ENCODE results near the gene DGKB. TPM values are rescaled to one million over a fixed set of nuclear protein-coding genes. Genes with fewer than 3 reads are reported as not detected.
"Not testable (repeated sequence)": the region's sequence is repeated elsewhere in the genome, so short reads cannot be mapped to it uniquely, and the experiment has no call there.

DGKB gene
- total RNA-seq, 5 donors from 2014 or later (not counting 1 experiment from before 2014, with no cell fraction given): not detected

DNA sequence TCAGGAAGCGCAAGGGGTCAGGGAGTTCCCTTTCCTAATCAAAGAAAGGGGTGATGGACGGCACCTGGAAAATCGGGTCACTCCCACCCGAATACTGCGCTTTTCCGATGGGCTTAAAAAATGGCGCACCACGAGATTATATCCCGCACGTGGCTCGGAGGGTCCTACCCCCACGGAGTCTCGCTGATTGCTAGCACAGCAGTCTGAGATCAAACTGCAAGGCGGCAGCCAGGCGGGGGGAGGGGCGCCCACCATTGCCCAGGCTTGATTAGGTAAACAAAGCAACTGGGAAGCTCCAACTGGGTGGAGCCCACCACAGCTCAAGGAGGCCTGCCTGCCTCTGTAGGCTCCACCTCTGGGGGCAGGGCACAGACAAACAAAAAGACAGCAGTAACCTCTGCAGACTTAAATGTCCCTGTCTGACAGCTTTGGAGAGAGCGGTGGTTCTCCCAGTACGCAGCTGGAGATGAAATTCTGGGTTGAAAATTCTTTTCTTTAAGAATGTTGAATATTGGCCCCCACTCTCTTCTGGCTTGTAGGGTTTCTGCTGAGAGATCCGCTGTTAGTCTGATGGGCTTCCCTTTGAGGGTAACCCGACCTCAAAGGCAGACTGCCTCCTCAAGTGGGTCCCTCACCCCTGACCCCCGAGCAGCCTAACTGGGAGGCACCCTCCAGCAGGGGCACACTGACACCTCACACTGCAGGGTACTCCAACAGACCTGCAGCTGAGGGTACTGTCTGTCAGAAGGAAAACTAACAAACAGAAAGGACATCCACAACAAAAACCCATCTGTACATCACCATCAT lies 623.3 kb downstream of the DGKB start:
- H3K27ac Mint-ChIP-seq, POLR2A ChIA-PET: not testable (repeated sequence)

DNA sequence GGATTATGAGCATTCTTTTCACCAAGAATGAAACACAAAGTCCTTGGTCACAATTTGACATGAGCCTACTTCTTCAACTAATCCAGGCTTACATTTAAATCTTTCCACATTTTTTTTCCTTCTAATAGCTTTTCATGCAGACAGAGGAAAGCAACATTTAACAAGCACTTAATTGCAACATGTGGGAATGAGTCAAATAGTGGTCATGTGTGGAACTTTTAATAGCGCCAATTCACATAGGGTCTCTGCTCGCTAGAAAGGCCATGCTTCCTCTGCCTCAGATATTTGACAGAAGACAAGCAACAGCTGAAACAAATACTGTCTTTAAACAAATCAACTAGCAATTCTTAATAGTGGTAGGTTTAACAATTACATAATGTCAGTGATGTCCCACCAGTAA lies 627.2 kb downstream of the DGKB start:
- no peak for ATAC-seq (replicated peaks in 1 of 4)
- POLR2A ChIA-PET: no interaction called here
- WGBS (ENCODE audit: insufficient coverage): no CpG with 5 or more reads among the region's 2 CpGs
- Histone ChIP-seq H3K4me1 (ENCODE audit: control insufficient read depth in 1 of 2, extremely low read depth in 1 of 2, insufficient read depth in 2 of 2, low read length in 2 of 2) (no peaks in the 10 kb centered on the region), H3K4me3 (ENCODE audit: control insufficient read depth in 1 of 2, extremely low read depth in 1 of 2, low read length in 1 of 2) (no peak overlapping the region), H3K9me3 (no peaks in the 10 kb centered on the region), H3K36me3 (ENCODE audit: control insufficient read depth in 2 of 2, extremely low read depth in 1 of 2, insufficient read depth in 1 of 2, low read length in 1 of 2) (no peaks in the 10 kb centered on the region), H3K27me3 (replicated peaks in 1 of 2; ENCODE audit: control insufficient read depth in 2 of 2, extremely low read depth in 1 of 2, insufficient read depth in 2 of 2, low read length in 1 of 2) (no peaks in the 10 kb centered on the region), H3K27ac (ENCODE audit: low read length) (no peak overlapping the region)
- Mint-ChIP-seq H3K27ac (no peak overlapping the region), H3K27me3 (peaks cover 0 to 12% of the 10 kb centered on the region in 2 donors), H3K4me1 (no peaks in the 10 kb centered on the region), H3K36me3 (no peaks in the 10 kb centered on the region), H3K4me3 (no peak overlapping the region), H3K9me3 (peaks cover 0 to 6% (median 0%) of the 10 kb centered on the region in 3 donors)
- CTCF ChIA-PET: no interaction called here
- no peak for DNase-seq

More for the DNA sequence above, 623.3 kb downstream of the DGKB start:
- ATAC-seq (replicated peaks in 1 of 4); H3K36me3 Mint-ChIP-seq; H3K27ac ChIP-seq (ENCODE audit: low read length); DNase-seq; H3K4me3 ChIP-seq (ENCODE audit: control insufficient read depth in 1 of 2, extremely low read depth in 1 of 2, low read length in 1 of 2); H3K4me1 Mint-ChIP-seq; CTCF ChIA-PET; H3K4me3 Mint-ChIP-seq; H3K36me3 ChIP-seq (ENCODE audit: control insufficient read depth in 2 of 2, extremely low read depth in 1 of 2, insufficient read depth in 1 of 2, low read length in 1 of 2); H3K9me3 Mint-ChIP-seq; H3K27me3 ChIP-seq (replicated peaks in 1 of 2; ENCODE audit: control insufficient read depth in 2 of 2, extremely low read depth in 1 of 2, insufficient read depth in 2 of 2, low read length in 1 of 2); H3K9me3 ChIP-seq; H3K4me1 ChIP-seq (ENCODE audit: control insufficient read depth in 1 of 2, extremely low read depth in 1 of 2, insufficient read depth in 2 of 2, low read length in 2 of 2): not testable (repeated sequence)
- H3K27me3 Mint-ChIP-seq: peaks cover 0 to 12% of the 10 kb centered on the region in 2 donors
- 62% methylated on average over 9 of the region's 21 CpGs for WGBS (ENCODE audit: insufficient coverage)

DNA sequence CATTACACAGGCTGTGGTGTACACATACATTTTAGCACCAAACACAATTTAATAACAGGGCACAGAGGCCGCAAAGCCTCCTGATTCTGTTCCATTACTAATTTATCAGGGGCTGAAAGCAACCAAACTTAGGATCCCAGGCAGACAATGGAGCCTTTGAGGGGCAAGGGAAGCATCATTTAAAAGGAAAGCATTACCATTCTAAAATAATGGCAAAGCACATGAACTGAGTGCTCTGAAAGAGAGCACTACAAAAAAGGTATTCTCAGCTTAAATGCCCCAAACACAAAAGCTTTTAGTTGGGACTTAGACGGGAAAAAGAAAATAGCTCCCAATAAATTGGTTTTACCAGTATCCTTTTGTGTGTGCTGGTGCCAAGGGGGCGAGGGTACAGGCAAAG lies 631.1 kb downstream of the DGKB start:
- Mint-ChIP-seq H3K27me3 (no peaks in the 10 kb centered on the region), H3K4me1 (no peaks in the 10 kb centered on the region), H3K36me3 (no peaks in the 10 kb centered on the region), H3K27ac (no peak overlapping the region), H3K9me3 (no peaks in the 10 kb centered on the region), H3K4me3 (no peak overlapping the region)
- no peaks in the 10 kb centered on the region for H3K27me3 ChIP-seq (replicated peaks in 1 of 2; ENCODE audit: control insufficient read depth in 2 of 2, extremely low read depth in 1 of 2, insufficient read depth in 2 of 2, low read length in 1 of 2)
- no peaks in the 10 kb centered on the region for H3K9me3 ChIP-seq
- no peaks in the 10 kb centered on the region for H3K4me1 ChIP-seq (ENCODE audit: control insufficient read depth in 1 of 2, extremely low read depth in 1 of 2, insufficient read depth in 2 of 2, low read length in 2 of 2)
- DNase-seq: no peak
- H3K36me3 ChIP-seq (ENCODE audit: control insufficient read depth in 2 of 2, extremely low read depth in 1 of 2, insufficient read depth in 1 of 2, low read length in 1 of 2): no peaks in the 10 kb centered on the region
- CTCF ChIA-PET: no interaction called here
- 70% methylated on average over 2 of the region's 3 CpGs for WGBS (ENCODE audit: insufficient coverage)
- no peak for ATAC-seq (replicated peaks in 1 of 4)
- H3K27ac ChIP-seq (ENCODE audit: low read length): no peak overlapping the region
- no peak overlapping the region for H3K4me3 ChIP-seq (ENCODE audit: control insufficient read depth in 1 of 2, extremely low read depth in 1 of 2, low read length in 1 of 2)
- POLR2A ChIA-PET: no interaction called here

DNA sequence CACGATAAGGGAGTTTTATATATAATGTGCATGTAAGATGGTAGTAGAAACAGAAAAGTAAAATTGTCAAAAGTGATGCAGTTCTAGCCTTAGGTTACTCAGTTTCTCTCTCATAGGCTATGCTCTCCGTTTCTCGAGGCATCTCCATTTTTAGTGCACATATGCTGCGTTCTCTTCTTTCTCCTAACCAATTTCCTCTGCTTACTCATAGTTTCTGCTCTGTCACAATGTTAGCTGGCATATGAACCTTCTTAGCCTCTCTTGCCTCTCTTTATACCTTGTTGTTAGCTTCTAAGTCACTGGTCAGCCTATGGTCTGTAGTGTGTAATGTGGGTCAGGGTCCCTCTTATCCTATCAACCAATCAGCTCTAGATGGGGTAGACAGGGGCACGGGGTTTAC lies 632.5 kb downstream of the DGKB start:
- Histone ChIP-seq H3K4me1 (ENCODE audit: control insufficient read depth in 1 of 2, extremely low read depth in 1 of 2, insufficient read depth in 2 of 2, low read length in 2 of 2) (no peaks in the 10 kb centered on the region), H3K27me3 (replicated peaks in 1 of 2; ENCODE audit: control insufficient read depth in 2 of 2, extremely low read depth in 1 of 2, insufficient read depth in 2 of 2, low read length in 1 of 2) (no peaks in the 10 kb centered on the region), H3K27ac (ENCODE audit: low read length) (no peak overlapping the region), H3K9me3 (no peaks in the 10 kb centered on the region), H3K4me3 (ENCODE audit: control insufficient read depth in 1 of 2, extremely low read depth in 1 of 2, low read length in 1 of 2) (no peak overlapping the region), H3K36me3 (ENCODE audit: control insufficient read depth in 2 of 2, extremely low read depth in 1 of 2, insufficient read depth in 1 of 2, low read length in 1 of 2) (no peaks in the 10 kb centered on the region)
- peaks cover 0 to 4% (median 0%) of the 10 kb centered on the region in 3 donors for H3K9me3 Mint-ChIP-seq
- no peaks in the 10 kb centered on the region for H3K36me3 Mint-ChIP-seq
- ChIA-PET CTCF (no interaction called here), POLR2A (no interaction called here)
- H3K4me3 Mint-ChIP-seq: no peak overlapping the region
- H3K27ac Mint-ChIP-seq: no peak overlapping the region
- H3K27me3 Mint-ChIP-seq: no peaks in the 10 kb centered on the region
- no peak for DNase-seq
- ATAC-seq (replicated peaks in 1 of 4): no peak
- WGBS (ENCODE audit: insufficient coverage): no CpG with 5 or more reads among the region's 5 CpGs
- H3K4me1 Mint-ChIP-seq: no peaks in the 10 kb centered on the region

DNA sequence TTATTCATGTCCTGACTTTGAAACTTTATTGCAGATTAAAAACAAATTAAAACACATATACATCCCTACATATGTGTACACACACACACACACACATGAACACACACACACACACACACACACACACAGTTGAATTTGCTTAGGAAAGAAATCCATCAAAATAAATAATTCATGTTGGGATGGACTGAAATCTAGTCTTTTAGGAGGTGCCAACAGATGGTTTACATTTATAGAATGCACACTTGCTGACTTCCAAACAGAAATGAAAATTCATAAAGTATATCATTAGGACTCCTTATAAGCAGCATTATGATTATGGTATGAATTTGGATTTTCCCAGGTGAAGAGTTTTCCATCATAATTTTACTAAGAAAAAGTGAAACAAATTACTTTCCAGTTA lies 642.5 kb downstream of the DGKB start:
- Histone ChIP-seq H3K27ac (ENCODE audit: low read length) (no peak overlapping the region), H3K4me3 (ENCODE audit: control insufficient read depth in 1 of 2, extremely low read depth in 1 of 2, low read length in 1 of 2) (no peak overlapping the region), H3K9me3 (no peaks in the 10 kb centered on the region), H3K4me1 (ENCODE audit: control insufficient read depth in 1 of 2, extremely low read depth in 1 of 2, insufficient read depth in 2 of 2, low read length in 2 of 2) (no peaks in the 10 kb centered on the region), H3K36me3 (ENCODE audit: control insufficient read depth in 2 of 2, extremely low read depth in 1 of 2, insufficient read depth in 1 of 2, low read length in 1 of 2) (no peaks in the 10 kb centered on the region), H3K27me3 (replicated peaks in 1 of 2; ENCODE audit: control insufficient read depth in 2 of 2, extremely low read depth in 1 of 2, insufficient read depth in 2 of 2, low read length in 1 of 2) (no peaks in the 10 kb centered on the region)
- ChIA-PET CTCF (no interaction called here), POLR2A (no interaction called here)
- H3K4me3 Mint-ChIP-seq: no peak overlapping the region
- ATAC-seq (replicated peaks in 1 of 4) (no peak), DNase-seq (no peak)
- no peaks in the 10 kb centered on the region for H3K4me1 Mint-ChIP-seq
- no peaks in the 10 kb centered on the region for H3K36me3 Mint-ChIP-seq
- peaks cover 0 to 7% (median 0%) of the 10 kb centered on the region in 3 donors for H3K9me3 Mint-ChIP-seq
- no peaks in the 10 kb centered on the region for H3K27me3 Mint-ChIP-seq
- H3K27ac Mint-ChIP-seq: no peak overlapping the region

DNA sequence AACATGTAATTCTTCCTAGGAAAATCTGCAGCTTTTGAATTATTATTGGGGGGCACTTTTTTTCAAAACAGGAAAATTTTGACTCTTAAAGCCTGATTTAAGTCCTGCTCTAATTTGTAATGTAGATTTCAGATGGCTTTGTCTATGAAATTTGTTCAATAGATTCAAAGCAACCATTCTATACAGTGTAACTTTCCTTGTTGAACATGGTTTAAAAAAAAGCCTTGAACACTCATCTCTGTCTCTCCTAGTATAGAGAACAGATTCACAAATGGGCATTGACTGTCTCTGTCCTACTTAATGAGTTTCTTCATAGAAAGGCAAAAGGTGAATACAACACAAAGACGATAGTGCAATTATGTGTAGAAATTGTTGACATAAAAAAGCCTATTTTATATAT lies 643.7 kb downstream of the DGKB start:
- Mint-ChIP-seq H3K27me3 (no peaks in the 10 kb centered on the region), H3K4me3 (no peak overlapping the region), H3K9me3 (peaks cover 0 to 7% (median 0%) of the 10 kb centered on the region in 3 donors), H3K4me1 (no peaks in the 10 kb centered on the region), H3K36me3 (no peaks in the 10 kb centered on the region), H3K27ac (no peak overlapping the region)
- ChIA-PET CTCF (no interaction called here), POLR2A (no interaction called here)
- Histone ChIP-seq H3K36me3 (ENCODE audit: control insufficient read depth in 2 of 2, extremely low read depth in 1 of 2, insufficient read depth in 1 of 2, low read length in 1 of 2) (no peaks in the 10 kb centered on the region), H3K4me3 (ENCODE audit: control insufficient read depth in 1 of 2, extremely low read depth in 1 of 2, low read length in 1 of 2) (no peak overlapping the region), H3K9me3 (no peaks in the 10 kb centered on the region), H3K27ac (ENCODE audit: low read length) (no peak overlapping the region), H3K4me1 (ENCODE audit: control insufficient read depth in 1 of 2, extremely low read depth in 1 of 2, insufficient read depth in 2 of 2, low read length in 2 of 2) (no peaks in the 10 kb centered on the region), H3K27me3 (replicated peaks in 1 of 2; ENCODE audit: control insufficient read depth in 2 of 2, extremely low read depth in 1 of 2, insufficient read depth in 2 of 2, low read length in 1 of 2) (no peaks in the 10 kb centered on the region)
- no peak for DNase-seq
- no peak for ATAC-seq (replicated peaks in 1 of 4)
- WGBS (ENCODE audit: insufficient coverage): no CpG with 5 or more reads among the region's 1 CpG

DNA sequence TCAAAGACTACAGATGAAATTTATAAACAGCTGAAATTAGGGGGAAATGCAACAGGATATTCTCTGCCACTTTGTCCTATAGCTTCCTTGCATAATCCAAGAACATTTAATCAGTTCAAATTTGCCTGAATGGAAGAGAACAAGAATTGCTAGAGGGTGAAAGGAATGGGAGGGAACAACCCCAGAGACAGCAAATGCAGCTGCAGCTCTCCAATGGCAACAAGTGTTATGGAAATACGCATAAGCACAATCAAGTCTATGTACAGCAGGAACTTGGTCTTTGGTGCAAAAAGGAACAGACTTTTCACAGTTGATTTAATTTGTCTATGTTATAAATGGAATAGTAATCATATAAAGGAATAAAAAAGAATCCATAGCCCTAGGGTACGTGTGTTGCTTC lies 644.1 kb downstream of the DGKB start:
- Histone ChIP-seq H3K27ac (ENCODE audit: low read length) (no peak overlapping the region), H3K4me3 (ENCODE audit: control insufficient read depth in 1 of 2, extremely low read depth in 1 of 2, low read length in 1 of 2) (no peak overlapping the region), H3K27me3 (replicated peaks in 1 of 2; ENCODE audit: control insufficient read depth in 2 of 2, extremely low read depth in 1 of 2, insufficient read depth in 2 of 2, low read length in 1 of 2) (no peaks in the 10 kb centered on the region), H3K9me3 (no peaks in the 10 kb centered on the region), H3K4me1 (ENCODE audit: control insufficient read depth in 1 of 2, extremely low read depth in 1 of 2, insufficient read depth in 2 of 2, low read length in 2 of 2) (no peaks in the 10 kb centered on the region), H3K36me3 (ENCODE audit: control insufficient read depth in 2 of 2, extremely low read depth in 1 of 2, insufficient read depth in 1 of 2, low read length in 1 of 2) (no peaks in the 10 kb centered on the region)
- H3K4me3 Mint-ChIP-seq: no peak overlapping the region
- H3K4me1 Mint-ChIP-seq: no peaks in the 10 kb centered on the region
- ATAC-seq (replicated peaks in 1 of 4) (no peak), DNase-seq (no peak)
- no peaks in the 10 kb centered on the region for H3K36me3 Mint-ChIP-seq
- no peaks in the 10 kb centered on the region for H3K27me3 Mint-ChIP-seq
- ChIA-PET POLR2A (no interaction called here), CTCF (no interaction called here)
- H3K9me3 Mint-ChIP-seq: peaks cover 0 to 5% (median 0%) of the 10 kb centered on the region in 3 donors
- no peak overlapping the region for H3K27ac Mint-ChIP-seq
- no CpG with 5 or more reads among the region's 2 CpGs for WGBS (ENCODE audit: insufficient coverage)
